HepG2 (cell line): ENCODE measurements around the gene PARK7. TPM values are rescaled to one million over a fixed set of nuclear protein-coding genes. Genes with fewer than 3 reads are reported as not detected.
A peak's percentile ranks its signal among the peaks of the same experiment; 100 is the strongest.

ENCODE experiments used
- AGO2 ChIP-seq: fragments of 200-400 bp; formaldehyde crosslinking; optimal IDR thresholded peaks from 2 replicates; pipeline ENCODE3; 2017; ENCODE audit warnings: mild to moderate bottlenecking, low read depth, low read length, moderate library complexity
- HOMEZ ChIP-seq: IDR thresholded peaks from 2 replicates; pipeline ENCODE4 v1.6.1; 2016; ENCODE audit warnings: low read depth
- MAF1 ChIP-seq: sonication (generic); formaldehyde crosslinking; IDR thresholded peaks from 2 replicates; pipeline ENCODE4 v1.5.0; 2020; ENCODE audit warnings: missing genetic modification reagents, borderline replicate concordance
- PAF1 ChIP-seq: IDR thresholded peaks from 2 replicates; pipeline ENCODE4 v1.6.1; 2016; ENCODE audit warnings: missing genetic modification reagents, missing compliant biosample characterization
- PBX2 ChIP-seq: IDR thresholded peaks from 2 replicates; pipeline ENCODE4 v1.6.1; 2016; ENCODE audit warnings: control low read depth
- SNAPC2 ChIP-seq: sonication (generic); formaldehyde crosslinking; IDR thresholded peaks from 2 replicates; pipeline ENCODE4 v1.8.1; 2022; ENCODE audit warnings: mild to moderate bottlenecking, missing genetic modification reagents
- TBX3 ChIP-seq: fragments of 450-650 bp; IDR thresholded peaks from 2 replicates; pipeline ENCODE4 v1.6.1; 2017; ENCODE audit warnings: antibody characterized with exemption, mild to moderate bottlenecking, inconsistent platforms, borderline replicate concordance
- ZBED4 ChIP-seq: sonication (generic); formaldehyde crosslinking; IDR thresholded peaks from 2 replicates; pipeline ENCODE4 v1.4.0; 2020; ENCODE audit warnings: missing genetic modification reagents, borderline replicate concordance
- ZNF737 ChIP-seq: sonication (generic); formaldehyde crosslinking; IDR thresholded peaks from 2 replicates; pipeline ENCODE4 v1.5.0; 2020; ENCODE audit warnings: missing genetic modification reagents, mild to moderate bottlenecking, borderline replicate concordance
- polyA plus RNA-seq, 8 experiments: library from polyadenylated mRNA; depleted of rRNA in 3 of 8; stranded (reverse) in 7 of 8; unstranded in 1 of 8; fragments of >200 nt; fragmentation: Illumina TruSeq in 4 of 8; extraction: Trizol in 4 of 8; gene quantifications; 2 replicates each; pipeline versions ENCODE4 v1.2.1 to v1.2.3, GENCODE V29; 2011 to 2016; ENCODE audit warnings: low read depth in 4 of 8, missing spikeins in 1 of 8, mixed read lengths in 1 of 8; ENCODE audit not compliant: insufficient read depth in 1 of 8
- total RNA-seq, 5 experiments: library from RNA; depleted of rRNA; stranded (reverse); fragments of >200 nt; fragmentation: Illumina TruSeq; extraction: Trizol; gene quantifications; 2 replicates each; pipeline ENCODE4 v1.2.3, GENCODE V29; 2016; ENCODE audit warnings: low read depth in 1 of 5
- TF ChIP-seq, protein P1 (sequence below): sonication (generic); formaldehyde crosslinking; IDR thresholded peaks from 2 replicates; pipeline ENCODE4 v1.4.0; 2020; ENCODE audit warnings: missing genetic modification reagents, mild to moderate bottlenecking, borderline replicate concordance
- TF ChIP-seq, protein P2 (sequence below): sonication (generic); formaldehyde crosslinking; IDR thresholded peaks from 2 replicates; pipeline ENCODE4 v1.4.0; 2020; ENCODE audit warnings: missing genetic modification reagents, mild to moderate bottlenecking, borderline replicate concordance

The PARK7 gene
- total and polyA plus RNA-seq, 2 of the 13 experiments (the other 11 are each of a cell fraction or from before 2014, with no cell fraction given), result 212 to 296 TPM

GRCh38 chr1:8026976-8027747, 65.7 kb downstream of the PARK7 start (continued):
- TF ChIP-seq PAF1 (CRISPR knock-in tag) (0 out of 2 replicates have a peak, but pooled peaks have one; percentile 52), SNAPC2 (CRISPR knock-in tag) (0 out of 2 replicates have a peak, but pooled peaks have one; percentile 48), HOMEZ (CRISPR knock-in tag) (peak; percentile 72; the same call in 1 of the 2 replicates), AGO2 (peak; percentile 83), TBX3 (0 out of 2 replicates have a peak, but pooled peaks have one; percentile 57), ZBED4 (CRISPR knock-in tag) (no peak; the same call in 1 of the 2 replicates), ZNF737 (peak; percentile 14), PBX2 (CRISPR knock-in tag) (no peak), MAF1 (CRISPR knock-in tag) (no peak)
- TF ChIP-seq, protein P1, sequence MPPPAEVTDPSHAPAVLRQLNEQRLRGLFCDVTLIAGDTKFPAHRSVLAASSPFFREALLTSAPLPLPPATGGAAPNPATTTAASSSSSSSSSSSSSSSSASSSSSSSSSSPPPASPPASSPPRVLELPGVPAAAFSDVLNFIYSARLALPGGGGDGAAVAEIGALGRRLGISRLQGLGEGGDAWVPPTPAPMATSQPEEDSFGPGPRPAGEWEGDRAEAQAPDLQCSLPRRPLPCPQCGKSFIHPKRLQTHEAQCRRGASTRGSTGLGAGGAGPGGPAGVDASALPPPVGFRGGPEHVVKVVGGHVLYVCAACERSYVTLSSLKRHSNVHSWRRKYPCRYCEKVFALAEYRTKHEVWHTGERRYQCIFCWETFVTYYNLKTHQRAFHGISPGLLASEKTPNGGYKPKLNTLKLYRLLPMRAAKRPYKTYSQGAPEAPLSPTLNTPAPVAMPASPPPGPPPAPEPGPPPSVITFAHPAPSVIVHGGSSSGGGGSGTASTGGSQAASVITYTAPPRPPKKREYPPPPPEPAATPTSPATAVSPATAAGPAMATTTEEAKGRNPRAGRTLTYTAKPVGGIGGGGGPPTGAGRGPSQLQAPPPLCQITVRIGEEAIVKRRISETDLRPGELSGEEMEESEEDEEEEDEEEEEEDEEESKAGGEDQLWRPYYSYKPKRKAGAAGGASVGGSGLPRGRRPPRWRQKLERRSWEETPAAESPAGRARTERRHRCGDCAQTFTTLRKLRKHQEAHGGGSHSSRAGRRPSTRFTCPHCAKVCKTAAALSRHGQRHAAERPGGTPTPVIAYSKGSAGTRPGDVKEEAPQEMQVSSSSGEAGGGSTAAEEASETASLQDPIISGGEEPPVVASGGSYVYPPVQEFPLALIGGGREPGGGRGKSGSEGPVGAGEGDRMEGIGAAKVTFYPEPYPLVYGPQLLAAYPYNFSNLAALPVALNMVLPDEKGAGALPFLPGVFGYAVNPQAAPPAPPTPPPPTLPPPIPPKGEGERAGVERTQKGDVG (CRISPR knock-in tag), result peak; percentile 81; the same call in 1 of the 2 replicates
- TF ChIP-seq, protein P2, sequence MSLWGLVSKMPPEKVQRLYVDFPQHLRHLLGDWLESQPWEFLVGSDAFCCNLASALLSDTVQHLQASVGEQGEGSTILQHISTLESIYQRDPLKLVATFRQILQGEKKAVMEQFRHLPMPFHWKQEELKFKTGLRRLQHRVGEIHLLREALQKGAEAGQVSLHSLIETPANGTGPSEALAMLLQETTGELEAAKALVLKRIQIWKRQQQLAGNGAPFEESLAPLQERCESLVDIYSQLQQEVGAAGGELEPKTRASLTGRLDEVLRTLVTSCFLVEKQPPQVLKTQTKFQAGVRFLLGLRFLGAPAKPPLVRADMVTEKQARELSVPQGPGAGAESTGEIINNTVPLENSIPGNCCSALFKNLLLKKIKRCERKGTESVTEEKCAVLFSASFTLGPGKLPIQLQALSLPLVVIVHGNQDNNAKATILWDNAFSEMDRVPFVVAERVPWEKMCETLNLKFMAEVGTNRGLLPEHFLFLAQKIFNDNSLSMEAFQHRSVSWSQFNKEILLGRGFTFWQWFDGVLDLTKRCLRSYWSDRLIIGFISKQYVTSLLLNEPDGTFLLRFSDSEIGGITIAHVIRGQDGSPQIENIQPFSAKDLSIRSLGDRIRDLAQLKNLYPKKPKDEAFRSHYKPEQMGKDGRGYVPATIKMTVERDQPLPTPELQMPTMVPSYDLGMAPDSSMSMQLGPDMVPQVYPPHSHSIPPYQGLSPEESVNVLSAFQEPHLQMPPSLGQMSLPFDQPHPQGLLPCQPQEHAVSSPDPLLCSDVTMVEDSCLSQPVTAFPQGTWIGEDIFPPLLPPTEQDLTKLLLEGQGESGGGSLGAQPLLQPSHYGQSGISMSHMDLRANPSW, result 0 out of 2 replicates have a peak, but pooled peaks have one; percentile 63
